ENCODE data around the gene OMA1.
"Not testable (repeated sequence)": the region's sequence is repeated elsewhere in the genome, so short reads cannot be mapped to it uniquely, and the experiment has no call there.

Gene OMA1

GRCh38 chr1:58585166-58585565 lies 38.6 kb upstream of the OMA1 start:
- no peak for ATAC-seq (ENCODE audit: low read depth)
- H3K27ac ChIP-seq (ENCODE audit: poor library complexity, severe bottlenecking) = peak overlapping the region; percentile 94
- no peak for DNase-seq (ENCODE audit: low spot score)
- TF ChIP-seq, protein P1, sequence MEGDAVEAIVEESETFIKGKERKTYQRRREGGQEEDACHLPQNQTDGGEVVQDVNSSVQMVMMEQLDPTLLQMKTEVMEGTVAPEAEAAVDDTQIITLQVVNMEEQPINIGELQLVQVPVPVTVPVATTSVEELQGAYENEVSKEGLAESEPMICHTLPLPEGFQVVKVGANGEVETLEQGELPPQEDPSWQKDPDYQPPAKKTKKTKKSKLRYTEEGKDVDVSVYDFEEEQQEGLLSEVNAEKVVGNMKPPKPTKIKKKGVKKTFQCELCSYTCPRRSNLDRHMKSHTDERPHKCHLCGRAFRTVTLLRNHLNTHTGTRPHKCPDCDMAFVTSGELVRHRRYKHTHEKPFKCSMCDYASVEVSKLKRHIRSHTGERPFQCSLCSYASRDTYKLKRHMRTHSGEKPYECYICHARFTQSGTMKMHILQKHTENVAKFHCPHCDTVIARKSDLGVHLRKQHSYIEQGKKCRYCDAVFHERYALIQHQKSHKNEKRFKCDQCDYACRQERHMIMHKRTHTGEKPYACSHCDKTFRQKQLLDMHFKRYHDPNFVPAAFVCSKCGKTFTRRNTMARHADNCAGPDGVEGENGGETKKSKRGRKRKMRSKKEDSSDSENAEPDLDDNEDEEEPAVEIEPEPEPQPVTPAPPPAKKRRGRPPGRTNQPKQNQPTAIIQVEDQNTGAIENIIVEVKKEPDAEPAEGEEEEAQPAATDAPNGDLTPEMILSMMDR (IDR thresholded peaks at IDR 0.05; ENCODE audit: poor library complexity, severe bottlenecking) = no peak
- H3K9me3 ChIP-seq (ENCODE audit: severe bottlenecking) = no peaks in the 10 kb centered on the region
- peaks cover 26% of the 10 kb centered on the region for H3K4me1 ChIP-seq (ENCODE audit: insufficient read depth, poor library complexity, severe bottlenecking)
- H3K27me3 ChIP-seq (ENCODE audit: insufficient read depth, poor library complexity, severe bottlenecking) = no peaks in the 10 kb centered on the region
- no peaks in the 10 kb centered on the region for H3K36me3 ChIP-seq (ENCODE audit: low read depth)
- H3K4me3 ChIP-seq (ENCODE audit: severe bottlenecking) = no peak overlapping the region

GRCh38 chr1:58584082-58584895 lies 37.8 kb upstream of the OMA1 start:
- ATAC-seq (ENCODE audit: low read depth) = peak; percentile 89
- H3K9me3 ChIP-seq (ENCODE audit: severe bottlenecking) = no peaks in the 10 kb centered on the region

GRCh38 chr1:58583496-58583895 lies 37.0 kb upstream of the OMA1 start:
- H3K27ac ChIP-seq (ENCODE audit: poor library complexity, severe bottlenecking) = peak overlapping the region; percentile 94
- ATAC-seq (ENCODE audit: low read depth) (no peak), DNase-seq (ENCODE audit: low spot score) (no peak)
- H3K9me3 ChIP-seq (ENCODE audit: severe bottlenecking) = no peaks in the 10 kb centered on the region
- peaks cover 8% of the 10 kb centered on the region; the same call in 1 of the 2 replicates for H3K36me3 ChIP-seq (ENCODE audit: low read depth)
- no peaks in the 10 kb centered on the region for H3K27me3 ChIP-seq (ENCODE audit: insufficient read depth, poor library complexity, severe bottlenecking)
- TF ChIP-seq, protein P1 (IDR thresholded peaks at IDR 0.05; ENCODE audit: poor library complexity, severe bottlenecking) = no peak
- no peak overlapping the region for H3K4me3 ChIP-seq (ENCODE audit: severe bottlenecking)
- peaks cover 27% of the 10 kb centered on the region for H3K4me1 ChIP-seq (ENCODE audit: insufficient read depth, poor library complexity, severe bottlenecking)

More at GRCh38 chr1:58584082-58584895, 37.8 kb upstream of the OMA1 start:
- TF ChIP-seq, protein P1 (IDR thresholded peaks at IDR 0.05; ENCODE audit: poor library complexity, severe bottlenecking) = no peak
- no peaks in the 10 kb centered on the region for H3K27me3 ChIP-seq (ENCODE audit: insufficient read depth, poor library complexity, severe bottlenecking)
- DNase-seq (ENCODE audit: low spot score) = peak; percentile 93
- H3K27ac ChIP-seq (ENCODE audit: poor library complexity, severe bottlenecking) = peak overlapping the region; percentile 94
- H3K36me3 ChIP-seq (ENCODE audit: low read depth) = peaks cover 5% of the 10 kb centered on the region; the same call in 1 of the 2 replicates
- peaks cover 26% of the 10 kb centered on the region for H3K4me1 ChIP-seq (ENCODE audit: insufficient read depth, poor library complexity, severe bottlenecking)
- H3K4me3 ChIP-seq (ENCODE audit: severe bottlenecking) = no peak overlapping the region

GRCh38 chr1:58582143-58582542 lies 35.6 kb upstream of the OMA1 start:
- H3K27ac ChIP-seq (ENCODE audit: poor library complexity, severe bottlenecking); H3K27me3 ChIP-seq (ENCODE audit: insufficient read depth, poor library complexity, severe bottlenecking); ATAC-seq (ENCODE audit: low read depth); DNase-seq (ENCODE audit: low spot score); H3K9me3 ChIP-seq (ENCODE audit: severe bottlenecking); H3K36me3 ChIP-seq (ENCODE audit: low read depth); H3K4me3 ChIP-seq (ENCODE audit: severe bottlenecking): not testable (repeated sequence)
- H3K4me1 ChIP-seq (ENCODE audit: insufficient read depth, poor library complexity, severe bottlenecking) = peaks cover 37% of the 10 kb centered on the region

DNA sequence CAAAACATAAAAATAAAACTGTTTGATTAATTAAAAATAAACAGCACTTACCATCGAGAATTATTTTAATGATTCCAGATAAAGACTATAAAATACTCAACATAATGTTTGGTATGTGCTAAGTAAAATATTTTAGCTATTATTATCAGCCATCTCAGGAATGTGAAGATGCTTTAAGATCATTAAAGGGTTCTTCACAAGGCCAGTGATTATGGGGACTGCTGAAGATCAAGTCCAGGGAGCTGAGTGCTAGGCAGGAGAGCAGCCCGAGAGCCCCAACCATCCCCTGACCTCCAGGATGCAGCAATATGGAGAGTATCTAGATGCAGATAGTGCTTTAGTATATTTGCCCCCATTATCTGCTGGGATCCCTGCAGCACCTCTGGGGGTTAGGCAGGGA lies 35.1 kb upstream of the OMA1 start:
- Histone ChIP-seq H3K9me3 (ENCODE audit: severe bottlenecking) (no peaks in the 10 kb centered on the region), H3K27me3 (ENCODE audit: insufficient read depth, poor library complexity, severe bottlenecking) (no peaks in the 10 kb centered on the region), H3K36me3 (ENCODE audit: low read depth) (peaks cover 8% of the 10 kb centered on the region; the same call in 1 of the 2 replicates), H3K4me3 (ENCODE audit: severe bottlenecking) (no peak overlapping the region), H3K4me1 (ENCODE audit: insufficient read depth, poor library complexity, severe bottlenecking) (peaks cover 37% of the 10 kb centered on the region), H3K27ac (ENCODE audit: poor library complexity, severe bottlenecking) (no peak overlapping the region)
- ATAC-seq (ENCODE audit: low read depth) (no peak), DNase-seq (ENCODE audit: low spot score) (no peak)
- TF ChIP-seq, protein P1 (IDR thresholded peaks at IDR 0.05; ENCODE audit: poor library complexity, severe bottlenecking) = no peak

Measured in RWPE2 (cell line).